T-helper 9 cell (primary cell): ENCODE measurements around the gene ATP13A4.

Experiments
- DNase-seq: peaks from one replicate; pipeline ENCODE4 v3.0.0-alpha.2; 2020

Gene ATP13A4

DNA sequence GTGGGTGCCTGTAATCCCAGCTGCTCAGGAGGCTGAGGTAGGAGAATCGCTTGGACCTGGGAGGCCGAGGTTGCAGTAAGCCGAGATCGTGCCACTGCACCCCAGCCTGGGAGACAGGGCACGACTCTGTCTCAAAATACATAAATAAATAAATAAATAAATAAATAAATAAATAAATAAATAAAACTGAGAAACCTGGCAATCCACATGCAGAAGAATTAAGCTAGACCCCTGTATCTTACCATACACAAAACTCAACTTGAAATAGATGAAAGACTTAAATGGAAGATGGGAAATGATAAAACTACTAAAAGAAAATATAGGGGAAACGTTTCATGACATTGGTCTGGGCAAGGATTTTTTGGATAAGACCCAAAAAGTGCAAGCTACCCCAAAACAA lies 58.0 kb downstream of the ATP13A4 start:
- no peak for DNase-seq

DNA sequence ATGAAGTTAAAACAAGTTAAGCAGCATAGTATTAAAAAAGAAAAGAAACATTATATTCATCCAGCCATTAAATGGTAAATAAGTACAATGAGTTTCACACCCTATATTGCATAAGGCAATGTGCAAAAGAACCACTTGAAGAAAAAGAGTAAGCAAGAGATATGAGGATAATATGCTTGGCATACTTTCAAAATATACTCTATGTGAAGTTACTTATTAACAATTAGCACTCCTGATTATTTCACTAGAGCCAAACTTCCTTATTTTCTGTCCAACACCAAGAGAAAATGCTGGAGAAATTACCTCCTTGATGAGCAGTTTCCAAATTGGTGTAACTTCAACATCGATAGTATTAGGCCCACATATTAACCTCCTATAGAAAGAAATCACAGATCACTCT lies 63.7 kb downstream of the ATP13A4 start:
- no peak for DNase-seq

- DNase-seq = no peak
Observed at GRCh38 chr3:193490580-193490979, 64.1 kb downstream of the ATP13A4 start.

DNA sequence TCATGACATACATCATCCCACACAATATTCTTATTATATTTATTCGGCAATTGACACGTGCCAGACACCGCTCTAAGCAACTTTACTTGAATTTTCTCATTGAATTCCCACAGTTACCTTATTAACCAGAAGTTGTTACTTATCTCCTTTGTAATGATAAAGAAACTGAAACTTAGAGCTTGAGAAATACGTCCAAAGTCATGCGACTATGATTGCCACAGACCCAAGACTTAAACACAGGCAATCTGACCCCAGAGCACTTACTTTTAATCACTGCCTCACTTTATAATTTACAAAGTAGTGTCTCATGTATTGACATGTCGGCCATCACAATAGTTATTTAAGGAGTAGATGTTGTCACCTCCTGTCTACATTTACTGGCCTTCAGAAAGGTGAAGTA lies 64.7 kb downstream of the ATP13A4 start:
- no peak for DNase-seq

GRCh38 chr3:193488741-193489140 lies 66.0 kb downstream of the ATP13A4 start:
- DNase-seq = no peak

GRCh38 chr3:193483988-193484539 lies 70.6 kb downstream of the ATP13A4 start:
- no peak for DNase-seq

GRCh38 chr3:193481436-193481835 lies 73.3 kb downstream of the ATP13A4 start:
- DNase-seq = no peak

DNA sequence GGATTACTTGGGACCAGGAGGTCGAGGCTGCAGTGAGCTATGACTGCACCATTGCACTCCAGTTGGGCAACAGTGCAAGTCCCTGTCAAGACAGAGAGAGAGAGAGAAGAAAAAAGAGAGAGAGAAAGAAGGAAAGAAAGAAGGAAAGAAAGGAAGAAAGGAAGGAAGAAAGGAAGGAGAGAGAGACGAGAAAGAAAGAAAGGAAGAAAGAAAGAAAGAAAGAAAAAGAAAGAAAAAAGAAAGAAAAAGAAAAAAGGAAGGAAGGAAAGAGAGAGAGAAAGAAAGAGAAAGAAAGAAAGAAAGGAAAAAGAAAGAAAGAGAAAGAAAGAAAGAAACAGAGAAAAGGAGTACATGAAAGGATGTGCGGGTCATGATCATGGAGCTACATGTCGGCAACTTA lies 80.2 kb downstream of the ATP13A4 start:
- DNase-seq = no peak

DNA sequence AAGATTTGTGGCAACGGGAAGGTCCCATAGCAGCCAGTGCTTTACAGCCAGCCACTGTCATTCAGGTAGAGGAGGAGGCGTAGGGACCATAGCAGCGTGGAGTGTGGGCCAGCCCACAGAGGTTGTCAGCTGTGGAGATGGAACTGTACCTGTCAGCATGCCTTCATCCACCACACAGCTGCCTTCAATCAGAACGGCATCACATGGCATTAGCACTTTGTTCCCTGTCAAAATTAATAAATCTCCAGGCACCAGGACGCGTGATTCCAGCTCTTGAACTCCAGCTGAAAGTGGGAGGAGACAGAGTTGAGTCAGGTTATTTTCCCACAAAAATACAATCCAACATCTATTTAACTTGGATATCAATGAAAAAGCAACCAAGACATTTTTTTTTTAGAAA lies 84.0 kb downstream of the ATP13A4 start:
- no peak for DNase-seq

DNA sequence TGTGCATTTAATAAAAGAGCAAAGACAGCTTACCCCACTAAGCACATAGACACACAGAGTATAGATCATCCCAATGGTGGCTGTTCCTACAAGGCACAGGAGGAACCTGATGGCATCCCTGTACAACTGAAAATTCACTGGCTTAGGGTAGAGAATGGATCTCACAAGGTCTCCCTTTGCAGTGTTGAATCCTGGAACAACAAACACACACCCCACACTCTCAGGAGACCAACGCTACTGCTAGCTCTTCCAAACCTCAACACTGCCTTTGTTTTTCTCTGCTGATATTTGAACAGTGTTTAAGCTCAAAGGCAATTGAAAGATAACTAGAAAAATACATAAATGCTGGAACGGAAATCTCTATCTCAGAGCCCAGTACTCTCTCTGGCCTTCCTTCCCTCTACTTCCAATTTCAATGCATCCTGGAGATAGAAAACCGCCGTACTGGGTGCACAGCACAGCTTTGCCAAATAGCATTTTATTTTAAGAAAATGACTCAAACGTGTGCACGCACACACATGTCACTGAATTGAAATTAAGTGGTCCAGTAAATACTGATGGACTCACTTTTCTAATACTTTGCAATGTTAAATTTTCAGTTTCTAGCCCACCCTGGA lies 88.6 kb downstream of the ATP13A4 start:
- no peak for DNase-seq

DNA sequence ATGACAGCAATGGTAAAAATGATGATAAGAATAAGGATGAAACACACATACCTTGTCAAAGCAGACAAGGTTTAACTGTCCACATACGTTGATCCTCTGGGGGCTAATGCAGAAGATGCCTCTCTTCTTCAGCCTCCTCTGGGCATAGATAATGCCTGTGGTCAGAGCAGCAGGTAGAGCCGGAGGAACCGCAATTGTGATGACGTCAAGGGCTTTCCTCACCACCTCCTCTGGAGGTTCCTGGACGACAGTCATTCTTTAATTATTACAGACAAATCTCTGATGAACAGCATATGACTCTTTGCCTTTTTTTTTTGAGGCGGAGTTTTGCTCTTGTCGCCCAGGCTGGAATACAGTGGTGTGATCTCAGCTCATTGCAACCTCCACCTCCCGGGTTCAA lies 89.8 kb downstream of the ATP13A4 start:
- DNase-seq = no peak

DNA sequence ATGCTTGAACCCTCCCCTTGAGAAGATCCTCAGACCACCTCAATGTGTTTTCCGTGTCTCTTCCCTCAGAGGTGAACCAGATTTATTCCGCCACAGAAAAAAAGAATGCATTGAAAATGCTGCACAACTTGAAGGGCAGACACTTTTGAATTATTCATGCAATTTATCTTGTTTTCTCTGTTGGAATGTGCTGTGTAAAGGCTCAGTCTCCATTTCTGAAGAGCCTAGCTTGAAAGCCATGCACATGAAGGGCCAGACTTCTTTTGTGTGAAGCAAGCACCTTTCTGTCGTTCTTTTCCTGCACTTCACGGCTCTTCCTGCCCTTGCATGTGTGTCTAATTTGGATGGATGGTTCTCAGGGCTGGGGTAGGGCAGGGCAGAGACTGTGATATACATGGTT lies 97.2 kb downstream of the ATP13A4 start:
- DNase-seq = no peak

- DNase-seq = no peak
Observed at GRCh38 chr3:193452338-193452737, 102.4 kb downstream of the ATP13A4 start.

- DNase-seq = no peak
Observed at GRCh38 chr3:193451902-193452301, 102.8 kb downstream of the ATP13A4 start.

DNA sequence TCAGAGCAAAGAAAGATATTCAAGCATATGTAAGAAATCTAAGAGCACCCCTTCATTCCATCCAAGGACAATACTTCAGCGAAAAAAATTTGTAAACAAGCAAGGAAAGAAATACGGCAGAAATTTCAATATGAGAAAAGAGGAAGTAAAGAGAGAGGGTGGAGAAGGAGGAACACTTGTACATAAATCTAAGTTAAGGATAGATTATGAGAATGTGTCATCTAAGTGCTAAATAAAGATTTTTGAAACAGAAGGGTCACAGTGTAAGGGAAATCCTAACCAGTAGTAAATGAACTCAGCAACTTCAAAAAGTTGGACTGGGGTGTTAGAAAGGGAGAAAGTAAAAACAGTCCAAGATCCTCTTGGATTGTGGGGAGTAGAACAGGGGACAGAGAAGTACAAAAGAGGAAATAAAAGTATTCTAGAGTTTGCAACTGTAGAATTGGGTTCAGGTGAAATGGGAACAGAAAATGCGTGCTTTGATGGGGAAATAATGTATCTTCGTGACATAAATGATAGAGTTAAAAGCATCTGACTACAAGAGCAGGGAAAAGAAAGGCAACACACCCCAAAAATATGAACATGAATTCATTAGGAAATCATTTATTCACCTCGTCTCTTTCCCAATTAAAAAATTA lies 107.6 kb downstream of the ATP13A4 start:
- no peak for DNase-seq

DNA sequence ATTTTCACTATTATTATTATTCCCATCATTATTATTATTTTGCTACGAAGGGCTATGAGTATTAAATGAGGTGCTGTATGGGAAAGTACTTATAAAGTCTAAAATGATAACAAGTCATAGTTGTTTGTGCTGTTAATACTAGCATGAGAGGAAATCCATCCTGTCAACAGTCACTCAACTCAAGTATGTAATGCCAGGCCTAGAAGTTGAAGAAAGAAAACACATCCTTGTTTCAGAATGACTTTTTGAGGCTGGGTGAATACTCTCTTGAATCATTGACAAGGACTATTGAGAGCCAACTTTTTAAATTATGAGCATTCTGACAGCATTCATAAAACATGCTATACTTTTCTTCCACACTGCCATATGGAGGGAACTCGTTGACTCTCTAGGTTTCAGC lies 115.3 kb downstream of the ATP13A4 start:
- DNase-seq = no peak

DNA sequence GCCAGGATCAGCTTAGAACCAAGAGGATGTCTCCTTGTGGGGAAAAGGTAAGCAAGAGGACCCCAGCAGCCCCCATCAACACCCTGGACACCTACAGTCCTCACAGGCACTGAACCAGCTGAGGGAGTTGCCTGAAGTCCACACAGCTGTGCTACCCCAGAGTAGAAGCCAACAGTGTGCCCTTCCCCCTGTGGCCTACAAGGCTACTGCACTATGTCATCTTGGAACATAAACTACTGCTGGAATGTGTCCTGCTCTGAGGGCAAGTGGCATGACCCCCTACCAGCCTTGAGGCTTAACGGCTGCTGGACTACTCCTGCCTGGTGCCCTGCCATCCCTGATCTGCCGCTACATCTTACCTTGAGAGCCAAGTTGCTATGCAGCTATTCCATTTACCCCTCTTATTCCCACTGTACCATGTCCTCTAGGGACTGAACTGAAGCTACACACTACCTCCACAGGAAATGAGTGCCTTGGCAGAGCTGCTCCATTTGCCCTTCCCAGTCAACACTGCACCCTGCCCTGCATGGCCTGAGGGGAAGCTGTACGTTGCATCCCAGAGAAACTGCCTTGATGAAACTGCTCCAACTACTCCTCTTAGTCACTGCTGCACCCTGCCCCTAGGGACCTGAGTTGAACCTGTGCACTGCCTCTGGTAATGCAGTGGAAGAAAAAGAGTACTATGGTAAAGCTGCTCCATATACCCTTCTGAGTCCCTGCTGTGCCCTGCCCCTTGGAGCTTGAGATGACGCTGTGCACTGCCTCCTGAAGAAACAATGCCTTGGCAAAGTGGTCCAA lies 135.9 kb downstream of the ATP13A4 start:
- DNase-seq = no peak

DNA sequence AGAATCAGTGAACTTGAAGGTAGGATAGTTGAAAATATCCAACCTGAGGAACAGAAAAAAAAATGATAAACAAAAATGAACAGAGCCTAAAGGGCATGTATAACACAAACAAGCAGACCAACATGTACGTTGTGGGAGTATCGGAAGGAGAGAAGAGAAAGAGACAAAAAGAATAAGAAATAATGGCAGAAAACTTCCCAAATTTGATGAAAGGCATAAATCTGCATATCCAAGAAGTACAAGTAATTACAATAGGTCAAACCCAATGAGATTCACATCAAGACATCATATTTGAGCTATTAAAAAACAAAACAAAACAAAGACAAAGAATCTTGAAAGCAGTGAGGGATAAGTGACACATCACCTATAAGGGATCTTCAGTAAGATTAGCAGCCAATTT lies 138.1 kb downstream of the ATP13A4 start:
- DNase-seq = no peak

DNA sequence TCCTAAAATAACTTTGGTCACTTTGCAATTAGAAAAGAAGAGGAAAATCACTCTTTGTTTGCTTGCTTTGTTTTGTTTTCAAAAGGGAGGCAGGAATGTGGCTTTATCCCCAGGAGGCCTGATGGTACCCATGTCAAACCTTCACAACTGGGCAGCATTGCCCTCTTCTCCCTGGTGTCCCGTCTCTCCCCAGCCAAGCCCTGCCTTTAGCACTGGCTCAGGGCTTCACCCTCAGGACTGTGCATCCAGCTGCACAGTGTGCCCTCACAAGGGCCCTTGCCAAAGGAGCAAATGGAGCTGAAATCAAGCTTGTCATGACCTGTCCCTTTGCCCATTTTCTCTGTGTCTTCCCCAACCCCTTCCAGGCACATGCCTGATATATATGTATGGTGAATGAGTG lies 147.0 kb downstream of the ATP13A4 start:
- DNase-seq = no peak

GRCh38 chr3:193407112-193407511 lies 147.6 kb downstream of the ATP13A4 start:
- no peak for DNase-seq

DNA sequence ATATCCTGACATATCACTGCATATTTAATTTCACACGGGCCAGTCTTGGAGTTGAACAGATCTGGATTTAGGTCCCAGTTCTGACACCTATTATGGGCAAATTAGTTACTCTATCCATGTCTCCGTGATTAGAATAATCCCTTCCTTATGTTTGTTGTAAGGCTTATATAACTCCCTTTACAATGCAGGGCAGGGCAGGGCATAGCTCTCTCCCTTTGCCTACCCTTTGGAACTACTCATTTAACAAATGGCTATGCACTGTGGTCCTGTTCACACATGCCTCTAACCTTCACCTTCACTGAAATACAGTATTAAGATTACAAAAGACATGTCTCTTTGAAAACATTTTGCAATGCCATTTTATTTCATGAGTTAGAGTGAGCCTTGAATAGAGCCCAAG lies 151.4 kb downstream of the ATP13A4 start:
- no peak for DNase-seq

DNA sequence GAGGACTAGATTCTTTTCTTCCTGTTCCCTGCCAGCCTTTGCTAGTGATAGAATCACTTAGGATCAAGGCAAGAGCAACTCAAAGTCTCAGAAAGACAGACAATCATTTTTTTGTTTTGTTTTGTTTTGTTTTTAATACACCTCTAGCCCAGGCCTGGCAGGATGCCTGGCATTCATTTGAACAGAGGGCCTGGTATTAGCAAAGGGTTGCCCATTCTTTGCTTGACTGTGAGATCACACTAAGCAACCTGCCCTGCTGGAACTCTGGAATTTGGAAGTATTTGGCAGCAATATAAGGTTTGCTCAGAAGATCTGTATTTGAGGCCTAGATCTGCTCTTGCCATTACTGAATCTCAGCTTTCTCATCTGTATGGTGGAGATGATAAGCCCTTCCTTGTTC lies 154.4 kb downstream of the ATP13A4 start:
- DNase-seq = no peak

- DNase-seq = no peak
Observed at GRCh38 chr3:193396451-193397244, 158.0 kb downstream of the ATP13A4 start.
